HepG2 (cell line): ENCODE measurements around the gene KLHL33. TPM values are rescaled to one million over a fixed set of nuclear protein-coding genes. Genes with fewer than 3 reads are reported as not detected.
A peak's percentile ranks its signal among the peaks of the same experiment; 100 is the strongest.

ENCODE experiments used
- ATF1 ChIP-seq: IDR thresholded peaks from 2 replicates; pipeline ENCODE4 v1.6.1; 2016; ENCODE audit warnings: mild to moderate bottlenecking, control low read depth
- BATF2 ChIP-seq: sonication (generic); formaldehyde crosslinking; IDR thresholded peaks from 2 replicates; pipeline ENCODE4 v1.8.0; 2022; ENCODE audit warnings: mild to moderate bottlenecking, missing genetic modification reagents, moderate library complexity
- BRD4 ChIP-seq: sonication (generic); formaldehyde crosslinking; IDR thresholded peaks from 2 replicates; pipeline ENCODE4 v1.4.0; 2020; ENCODE audit warnings: missing genetic modification reagents
- CENPT ChIP-seq: sonication (generic); formaldehyde crosslinking; IDR thresholded peaks from 2 replicates; pipeline ENCODE4 v1.8.0; 2022; ENCODE audit warnings: low read depth, mild to moderate bottlenecking, moderate library complexity, missing genetic modification reagents
- HBP1 ChIP-seq: IDR thresholded peaks from 2 replicates; pipeline ENCODE4 v1.6.1; 2016; ENCODE audit warnings: low read depth, control low read depth
- ISX ChIP-seq: sonication (generic); formaldehyde crosslinking; conservative IDR thresholded peaks from 2 replicates; pipeline ENCODE4 v1.5.0; 2020; ENCODE audit warnings: missing genetic modification reagents
- MYC ChIP-seq: sonication (generic); formaldehyde crosslinking; IDR thresholded peaks from 2 replicates; pipeline ENCODE4 v1.9.0; 2021; ENCODE audit warnings: missing genetic modification reagents, borderline replicate concordance
- NCOA1 ChIP-seq: sonication (generic); formaldehyde crosslinking; IDR thresholded peaks from 2 replicates; pipeline ENCODE4 v1.9.0; 2021; ENCODE audit warnings: missing genetic modification reagents
- POLR2A ChIP-seq, 2 experiments: IDR thresholded peaks; 2 replicates each; pipeline ENCODE4 v1.6.1; 2011; ENCODE audit warnings: low read depth in 2 of 2, low read length in 2 of 2, mild to moderate bottlenecking in 1 of 2, moderate library complexity in 1 of 2; ENCODE audit not compliant: insufficient read depth in 1 of 2
- PRMT3 ChIP-seq: sonication (generic); formaldehyde crosslinking; IDR thresholded peaks from 2 replicates; pipeline ENCODE4 v1.8.1; 2022; ENCODE audit warnings: low read depth, mild to moderate bottlenecking, moderate library complexity, missing genetic modification reagents, borderline replicate concordance
- SP1 ChIP-seq, 2 experiments: fragments of 450-650 bp in 1 of 2; sonication (generic) in 1 of 2; formaldehyde crosslinking in 1 of 2; IDR thresholded peaks; 2 replicates each; pipeline versions ENCODE4 v1.4.0 to v1.6.1; 2016 to 2020; ENCODE audit warnings: missing genetic modification reagents in 1 of 2
- ZBED4 ChIP-seq: sonication (generic); formaldehyde crosslinking; IDR thresholded peaks from 2 replicates; pipeline ENCODE4 v1.4.0; 2020; ENCODE audit warnings: missing genetic modification reagents, borderline replicate concordance
- ZBTB44 ChIP-seq: sonication (generic); formaldehyde crosslinking; IDR thresholded peaks from 2 replicates; pipeline ENCODE4 v1.4.0; 2020; ENCODE audit warnings: missing genetic modification reagents
- ZNF354B ChIP-seq: sonication (generic); formaldehyde crosslinking; IDR thresholded peaks from 2 replicates; pipeline ENCODE4 v1.8.0; 2022; ENCODE audit warnings: mild to moderate bottlenecking, missing genetic modification reagents
- ZNF546 ChIP-seq: sonication (generic); formaldehyde crosslinking; conservative IDR thresholded peaks from 2 replicates; pipeline ENCODE4 v1.8.1; 2023; ENCODE audit warnings: mild to moderate bottlenecking, missing genetic modification reagents
- ZNF570 ChIP-seq: sonication (generic); formaldehyde crosslinking; IDR thresholded peaks from 2 replicates; pipeline ENCODE4 v1.4.0; 2020; ENCODE audit warnings: mild to moderate bottlenecking, missing genetic modification reagents, borderline replicate concordance
- polyA plus RNA-seq, 8 experiments: library from polyadenylated mRNA; depleted of rRNA in 3 of 8; stranded (reverse) in 7 of 8; unstranded in 1 of 8; fragments of >200 nt; fragmentation: Illumina TruSeq in 4 of 8; extraction: Trizol in 4 of 8; gene quantifications; 2 replicates each; pipeline versions ENCODE4 v1.2.1 to v1.2.3, GENCODE V29; 2011 to 2016; ENCODE audit warnings: low read depth in 4 of 8, missing spikeins in 1 of 8, mixed read lengths in 1 of 8; ENCODE audit not compliant: insufficient read depth in 1 of 8
- total RNA-seq, 5 experiments: library from RNA; depleted of rRNA; stranded (reverse); fragments of >200 nt; fragmentation: Illumina TruSeq; extraction: Trizol; gene quantifications; 2 replicates each; pipeline ENCODE4 v1.2.3, GENCODE V29; 2016; ENCODE audit warnings: low read depth in 1 of 5
- TF ChIP-seq, protein P1 (sequence below): sonication (generic); formaldehyde crosslinking; IDR thresholded peaks from 2 replicates; pipeline ENCODE4 v1.4.0; 2020; ENCODE audit warnings: mild to moderate bottlenecking, low read depth, missing genetic modification reagents
- TF ChIP-seq, protein P2 (sequence below): sonication (generic); formaldehyde crosslinking; IDR thresholded peaks from 2 replicates; pipeline ENCODE4 v1.9.0; 2021; ENCODE audit warnings: missing genetic modification reagents, borderline replicate concordance

The KLHL33 gene
- total and polyA plus RNA-seq, 2 of the 13 experiments (the other 11 are each of a cell fraction or from before 2014, with no cell fraction given) = not detected

DNA sequence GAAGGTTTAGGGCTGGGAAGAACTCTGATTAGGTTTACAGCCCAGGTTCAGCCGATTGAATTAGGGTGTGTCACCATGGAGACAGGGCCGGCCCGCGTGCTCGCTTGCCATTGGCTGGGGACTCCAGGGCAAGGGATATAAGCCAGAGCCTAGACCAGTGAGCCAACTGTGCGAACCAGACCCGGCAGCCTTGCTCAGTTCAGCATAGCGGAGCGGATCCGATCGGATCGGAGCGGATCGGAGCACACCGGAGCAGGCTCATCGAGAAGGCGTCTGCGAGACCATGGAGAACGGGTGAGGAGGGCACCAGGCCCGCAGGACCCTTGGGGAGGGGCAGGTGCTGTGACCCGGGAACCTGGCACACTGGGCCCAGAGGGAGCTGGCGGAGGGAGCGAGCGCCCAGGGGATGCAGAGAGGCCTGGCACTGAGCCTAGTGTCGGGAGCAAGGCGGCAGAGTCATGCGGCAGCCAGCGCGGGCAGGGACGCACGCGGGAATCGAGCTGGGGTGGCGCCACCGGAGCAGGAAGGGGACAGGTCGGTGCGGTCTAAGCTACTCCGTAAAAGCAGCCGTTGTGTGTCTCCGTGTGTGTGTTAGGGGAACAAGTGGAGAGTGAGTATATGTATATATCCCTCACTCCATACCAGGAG lies 33.4 kb upstream of the KLHL33 start, which contains the start of gene PNP (continued):
- TF ChIP-seq, protein P1, sequence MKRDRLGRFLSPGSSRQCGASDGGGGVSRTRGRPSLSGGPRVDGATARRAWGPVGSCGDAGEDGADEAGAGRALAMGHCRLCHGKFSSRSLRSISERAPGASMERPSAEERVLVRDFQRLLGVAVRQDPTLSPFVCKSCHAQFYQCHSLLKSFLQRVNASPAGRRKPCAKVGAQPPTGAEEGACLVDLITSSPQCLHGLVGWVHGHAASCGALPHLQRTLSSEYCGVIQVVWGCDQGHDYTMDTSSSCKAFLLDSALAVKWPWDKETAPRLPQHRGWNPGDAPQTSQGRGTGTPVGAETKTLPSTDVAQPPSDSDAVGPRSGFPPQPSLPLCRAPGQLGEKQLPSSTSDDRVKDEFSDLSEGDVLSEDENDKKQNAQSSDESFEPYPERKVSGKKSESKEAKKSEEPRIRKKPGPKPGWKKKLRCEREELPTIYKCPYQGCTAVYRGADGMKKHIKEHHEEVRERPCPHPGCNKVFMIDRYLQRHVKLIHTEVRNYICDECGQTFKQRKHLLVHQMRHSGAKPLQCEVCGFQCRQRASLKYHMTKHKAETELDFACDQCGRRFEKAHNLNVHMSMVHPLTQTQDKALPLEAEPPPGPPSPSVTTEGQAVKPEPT = 0 out of 2 replicates have a peak, but pooled peaks have one; percentile 18
- peak; percentile 67; the same call in 1 of the 2 replicates for TF ChIP-seq ZBED4 (CRISPR knock-in tag)
- 0 out of 2 replicates have a peak, but pooled peaks have one; percentile 33 for TF ChIP-seq ZBTB44 (CRISPR knock-in tag)
- no peak for TF ChIP-seq ZNF546 (CRISPR knock-in tag)
- TF ChIP-seq ZNF570 (CRISPR knock-in tag) = no peak
- TF ChIP-seq, protein P2, sequence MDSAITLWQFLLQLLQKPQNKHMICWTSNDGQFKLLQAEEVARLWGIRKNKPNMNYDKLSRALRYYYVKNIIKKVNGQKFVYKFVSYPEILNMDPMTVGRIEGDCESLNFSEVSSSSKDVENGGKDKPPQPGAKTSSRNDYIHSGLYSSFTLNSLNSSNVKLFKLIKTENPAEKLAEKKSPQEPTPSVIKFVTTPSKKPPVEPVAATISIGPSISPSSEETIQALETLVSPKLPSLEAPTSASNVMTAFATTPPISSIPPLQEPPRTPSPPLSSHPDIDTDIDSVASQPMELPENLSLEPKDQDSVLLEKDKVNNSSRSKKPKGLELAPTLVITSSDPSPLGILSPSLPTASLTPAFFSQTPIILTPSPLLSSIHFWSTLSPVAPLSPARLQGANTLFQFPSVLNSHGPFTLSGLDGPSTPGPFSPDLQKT (CRISPR knock-in tag) = no peak
- no peak for TF ChIP-seq BATF2 (CRISPR knock-in tag)
- peak; percentile 87 for TF ChIP-seq MYC (CRISPR knock-in tag)
- no peak for TF ChIP-seq ZNF354B (CRISPR knock-in tag)
- no peak for TF ChIP-seq NCOA1 (CRISPR knock-in tag)
- TF ChIP-seq ATF1 (CRISPR knock-in tag) = no peak
- no peak; the same call in 1 of the 2 replicates for TF ChIP-seq BRD4
- no peak; the same call in 1 of the 2 replicates for TF ChIP-seq PRMT3
- peak; percentile 100 for TF ChIP-seq POLR2A (IDR thresholded peaks at IDR 0.05; ENCODE audit: insufficient read depth in 1 of 2, low read depth in 2 of 2, low read length in 2 of 2)
- TF ChIP-seq SP1 (IDR thresholded peaks at IDR 0.05) = no peak
- peak; percentile 40; the same call in 1 of the 2 replicates for TF ChIP-seq SP1 (CRISPR knock-in tag; IDR thresholded peaks at IDR 0.05)
- no peak for TF ChIP-seq HBP1 (CRISPR knock-in tag)
- peak; percentile 47; the same call in 1 of the 2 replicates for TF ChIP-seq CENPT (CRISPR knock-in tag)
- TF ChIP-seq ISX (CRISPR knock-in tag) = no peak
